Limb (tissue), 2 donors: ENCODE measurements around the gene OR52D1.

Source experiments
- DNase-seq, 2 donors: peaks; one replicate each; pipeline ENCODE4 v3.0.0-alpha.2; 2016; ENCODE audit errors: extremely low spot score in 2 of 2

The OR52D1 gene

DNA sequence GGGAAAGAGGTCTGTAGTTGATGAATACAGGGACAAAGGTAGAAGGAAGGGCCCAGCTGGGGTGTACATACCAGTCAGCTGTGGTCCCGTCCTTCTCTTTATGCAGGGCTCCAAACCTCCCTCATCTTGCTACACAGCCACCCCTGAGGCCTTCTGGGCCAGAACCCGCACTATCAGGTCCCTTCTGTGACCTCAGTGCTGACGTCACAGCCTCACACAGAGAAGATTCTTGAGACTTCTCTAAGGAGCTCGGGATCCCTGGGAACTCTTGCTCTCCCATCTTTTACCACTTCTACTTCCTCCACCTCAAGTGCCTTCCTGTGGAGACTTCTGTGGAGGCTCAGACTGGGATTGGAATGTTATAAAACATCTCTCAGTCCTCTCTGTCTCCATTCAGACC is 21.3 kb downstream of the OR52D1 start, which contains the start of gene UBQLN3:
Gene UBQLN3, minus strand, starts transcription at position 155 of the 400 bp plus-strand sequence. CDS start 399 bp downstream, outside the sequence.
- no peak for DNase-seq

DNA sequence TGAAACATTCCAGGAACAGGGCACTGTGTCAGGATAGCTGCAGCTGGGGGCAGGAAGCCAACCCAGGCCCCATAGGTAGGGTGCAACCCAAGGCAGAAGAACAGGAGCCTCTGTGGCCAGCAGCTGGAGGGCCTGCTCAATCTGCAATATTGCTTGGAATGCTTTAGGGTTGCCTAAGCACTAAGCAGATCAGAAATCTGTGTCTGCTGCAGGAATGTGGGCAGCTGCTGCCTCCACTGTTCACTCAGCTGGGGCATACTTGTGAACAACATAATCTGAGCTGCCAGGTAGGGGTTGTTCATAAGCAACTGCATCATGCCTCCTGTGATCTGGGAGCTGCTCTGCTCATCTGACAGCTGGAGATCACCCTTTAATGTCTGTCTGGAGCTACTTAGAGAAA is 26.4 kb downstream of the OR52D1 start:
- no peak for DNase-seq

DNA sequence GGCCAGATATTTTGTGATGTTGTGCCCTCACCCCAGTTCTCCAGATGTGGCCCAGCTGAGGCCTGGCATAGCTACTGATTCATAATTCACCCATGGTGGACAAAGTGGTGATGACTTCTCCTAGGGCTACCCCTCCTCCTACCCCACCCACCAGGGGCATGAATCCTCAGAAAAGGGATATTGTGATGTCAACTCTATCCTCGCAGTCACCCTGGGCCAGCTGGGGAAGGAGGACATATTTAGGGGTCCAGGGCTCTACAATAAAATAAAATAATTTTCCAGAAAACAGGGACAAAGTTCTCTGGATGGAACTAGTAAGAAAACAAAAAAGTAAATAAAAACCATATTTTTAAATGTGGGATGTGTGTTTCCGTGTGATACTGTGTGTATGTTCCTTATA is 28.1 kb downstream of the OR52D1 start, which contains the start of gene UBQLNL:
Gene UBQLNL, minus strand, starts transcription at position 101 of the 400 bp plus-strand sequence. CDS start 258 bp downstream, outside the sequence.
- DNase-seq, result no peak

DNA sequence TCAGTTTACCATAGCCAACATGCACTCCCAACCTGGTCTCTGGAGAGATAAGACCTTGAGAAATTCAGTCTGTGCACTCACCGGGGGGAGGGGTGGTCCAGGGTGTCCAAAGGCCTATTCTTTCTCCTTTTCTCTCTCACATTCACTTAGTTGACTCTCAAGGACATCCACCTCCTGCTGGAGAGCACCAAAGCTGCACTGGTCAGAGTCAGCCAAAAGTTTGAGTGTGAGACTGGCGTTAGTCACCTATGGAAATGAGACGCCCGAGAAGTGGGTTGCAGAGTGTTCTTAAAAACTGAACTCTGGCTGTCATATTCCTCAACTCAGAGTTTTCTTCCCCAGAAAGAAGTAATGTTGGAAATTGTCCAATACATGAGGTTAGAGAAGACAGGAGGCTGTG is 33.1 kb downstream of the OR52D1 start:
- DNase-seq, result no peak

DNA sequence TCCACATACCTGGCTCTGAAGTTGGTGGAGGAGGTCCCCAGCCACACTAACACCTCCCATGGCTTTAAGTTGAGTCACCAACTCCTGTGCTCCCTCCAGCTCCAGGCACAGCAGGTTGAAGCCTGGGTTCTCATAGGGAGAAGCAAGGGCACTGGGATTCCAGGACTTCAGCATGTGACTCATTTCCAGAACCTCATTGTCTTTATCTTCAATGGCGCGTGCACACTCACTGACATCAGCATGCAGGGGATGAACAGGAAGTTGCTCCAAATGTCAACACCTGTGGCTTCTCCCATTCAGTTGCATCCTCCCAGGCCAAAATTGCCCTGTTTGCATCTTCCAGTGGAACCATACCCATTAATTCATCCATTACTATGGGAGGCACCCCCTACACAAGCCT is 33.8 kb downstream of the OR52D1 start:
- DNase-seq, result no peak

DNA sequence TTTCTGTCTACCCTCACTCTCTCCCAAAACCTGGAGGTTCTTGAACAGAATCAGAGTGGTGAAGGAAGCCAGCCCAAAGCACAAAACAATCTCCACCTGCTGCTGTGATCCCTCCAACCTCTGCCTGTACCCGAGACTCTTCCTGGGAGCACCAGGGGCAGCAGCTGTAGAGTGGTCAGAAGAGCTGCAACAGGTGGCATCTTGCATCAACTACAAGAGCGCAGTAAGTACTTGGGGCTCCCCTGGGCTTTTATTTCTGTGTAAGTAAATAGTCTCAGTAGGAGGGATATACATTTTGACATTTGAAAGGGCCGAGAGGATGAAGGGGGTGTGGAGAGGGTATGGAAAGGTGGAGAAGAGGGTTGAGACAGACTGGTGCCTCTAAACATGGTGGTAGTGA is 36.3 kb downstream of the OR52D1 start:
- no peak for DNase-seq

DNA sequence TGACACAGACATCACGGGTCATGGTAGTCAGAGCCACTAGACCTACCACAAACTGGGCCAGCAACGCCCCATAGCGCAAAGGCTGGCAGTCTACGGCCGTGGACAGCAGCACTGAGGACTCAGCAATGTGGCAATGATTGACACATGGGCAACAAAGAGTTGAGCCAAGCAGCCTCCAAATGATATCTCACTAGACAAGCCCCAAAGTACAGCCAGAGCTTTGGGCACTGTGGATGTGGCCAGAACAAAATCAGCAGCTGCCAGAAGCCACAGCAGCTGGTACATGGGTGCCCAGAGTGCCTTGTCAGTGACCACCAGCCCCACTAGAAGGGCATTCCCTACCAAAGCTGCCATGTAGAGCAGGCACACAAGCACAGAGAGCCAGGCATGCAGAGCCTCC is 39.2 kb downstream of the OR52D1 start:
- DNase-seq, result no peak

DNA sequence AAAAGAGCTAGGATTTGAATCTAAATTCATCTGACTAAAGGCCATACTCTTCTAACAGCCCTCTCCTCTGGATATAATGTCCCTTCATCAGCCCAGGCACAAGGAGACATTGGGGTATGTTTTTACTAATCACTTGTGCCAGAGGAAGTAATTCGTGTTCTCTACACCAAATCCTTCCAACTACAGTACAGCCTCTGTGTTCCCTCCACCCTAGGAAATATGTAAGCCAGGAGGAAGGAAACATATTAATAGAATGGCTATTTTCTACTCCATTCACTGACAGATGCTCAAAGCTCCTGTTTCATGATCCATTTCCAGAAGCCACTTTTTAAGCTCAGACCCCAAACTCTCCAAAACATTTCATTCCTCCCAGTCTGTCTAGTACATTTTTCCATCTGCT is 40.0 kb downstream of the OR52D1 start:
- DNase-seq, result no peak

DNA sequence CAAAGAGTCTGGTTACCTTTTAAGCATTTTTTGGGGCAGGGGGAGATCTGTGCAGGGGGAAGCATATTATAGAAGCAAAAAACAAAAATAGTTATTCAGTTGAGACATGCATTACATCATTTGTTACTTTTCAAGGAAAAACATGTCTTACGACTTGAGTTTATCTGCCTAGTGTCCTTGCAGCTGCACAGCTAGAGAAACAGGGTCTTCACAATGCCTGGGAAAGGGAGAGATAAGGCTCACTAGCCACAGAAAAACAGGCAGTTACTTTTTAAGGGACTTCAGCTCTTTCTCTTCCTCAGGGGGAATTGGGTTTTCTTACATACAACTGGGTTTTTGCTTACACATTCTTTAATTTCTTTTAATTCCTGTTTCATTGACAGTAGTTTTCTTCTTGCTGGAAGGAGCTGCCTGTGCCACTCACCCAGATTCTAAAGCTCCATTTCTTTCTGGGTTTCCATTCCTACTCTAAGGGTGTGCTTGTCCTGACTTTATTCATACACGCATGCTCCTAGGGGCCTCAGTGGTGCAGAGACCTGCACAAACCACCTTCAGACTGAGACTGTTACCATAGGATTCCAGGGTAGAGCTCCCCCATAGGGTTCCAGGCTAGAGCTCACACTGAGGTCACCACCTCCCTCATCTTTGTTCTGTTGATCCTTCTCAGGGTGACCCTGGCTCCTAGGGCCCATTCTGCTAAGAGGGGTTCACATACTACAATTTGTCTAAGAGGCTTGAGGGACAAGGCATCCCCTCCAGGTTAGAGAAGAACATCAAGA is 42.8 kb downstream of the OR52D1 start:
- DNase-seq, result no peak

DNA sequence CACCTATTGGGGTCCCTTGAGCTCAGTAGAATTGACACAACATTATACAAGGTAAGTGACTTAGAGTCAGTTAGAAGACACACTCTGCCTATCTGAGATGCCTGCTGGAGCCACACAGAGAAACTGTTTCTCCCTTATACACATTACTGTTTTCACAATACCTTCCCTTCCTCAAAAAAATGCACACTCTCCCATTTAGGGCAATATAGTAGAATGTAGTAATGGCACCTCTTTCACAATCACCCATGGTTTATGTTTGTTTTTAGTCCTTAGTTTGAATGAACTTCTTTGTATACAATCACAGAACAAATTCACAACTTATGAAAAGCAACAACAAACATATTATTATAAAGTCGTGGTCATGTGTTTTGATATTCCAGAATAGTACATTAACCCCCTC is 45.6 kb downstream of the OR52D1 start:
- no peak for DNase-seq

DNA sequence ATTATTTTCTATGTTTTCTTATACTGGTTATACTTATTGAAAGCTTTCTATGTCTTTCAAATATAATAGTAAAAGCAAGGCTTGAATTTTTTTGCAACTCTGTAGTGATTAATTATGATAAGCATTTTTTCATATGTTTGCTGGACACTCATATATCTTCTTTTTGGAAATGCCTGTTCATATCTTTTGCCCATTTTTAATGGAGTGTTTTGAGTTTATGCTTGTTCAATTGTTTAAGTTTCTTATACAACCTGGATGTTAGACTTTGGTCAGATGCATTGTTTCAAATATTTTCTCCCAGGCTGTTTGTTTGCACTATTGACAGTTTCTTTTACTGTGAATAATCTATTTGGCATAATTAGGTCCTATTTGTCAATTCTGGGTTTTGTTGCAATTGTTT is 48.0 kb downstream of the OR52D1 start:
- DNase-seq, result no peak
